H9 (cell line): Measurements from ENCODE around the gene PHEX. TPM values are rescaled to one million over a fixed set of nuclear protein-coding genes. Genes with fewer than 3 reads are reported as not detected.

Experiments used
- DNase-seq: peaks from one replicate; pipeline ENCODE4 v3.0.0-alpha.2; 2017
- H2AFZ ChIP-seq: one replicate; pipeline ENCODE4 v1.6.1; 2013; ENCODE audit warnings: mild to moderate bottlenecking, low read length, control low read depth, moderate library complexity
- H2AK5ac ChIP-seq: 2 replicates; pipeline ENCODE4 v1.6.1; 2013; ENCODE audit warnings: low read length, control low read depth, mixed read lengths; ENCODE audit not compliant: insufficient read length
- H2BK120ac ChIP-seq: one replicate; pipeline ENCODE4 v1.6.1; 2013; ENCODE audit warnings: low read depth, mild to moderate bottlenecking, low read length, control low read depth, inconsistent platforms; ENCODE audit not compliant: poor library complexity, severe bottlenecking
- H2BK12ac ChIP-seq: 2 replicates; pipeline ENCODE4 v1.6.1; 2013; ENCODE audit warnings: low read length, control low read depth, mixed read lengths, low read depth; ENCODE audit not compliant: insufficient read length
- H2BK15ac ChIP-seq: 2 replicates; pipeline ENCODE4 v1.6.1; 2013; ENCODE audit warnings: low read depth, low read length, control low read depth
- H2BK20ac ChIP-seq: one replicate; pipeline ENCODE4 v1.6.1; 2013; ENCODE audit warnings: low read depth, mild to moderate bottlenecking, low read length, control low read depth, inconsistent platforms; ENCODE audit not compliant: poor library complexity, severe bottlenecking
- H2BK5ac ChIP-seq: 2 replicates; pipeline ENCODE4 v1.6.1; 2013; ENCODE audit warnings: low read length, control low read depth, mixed read lengths; ENCODE audit not compliant: insufficient read length
- H3K14ac ChIP-seq: 2 replicates; pipeline ENCODE4 v1.6.1; 2013; ENCODE audit warnings: low read length, control low read depth; ENCODE audit not compliant: insufficient read depth
- H3K18ac ChIP-seq: 2 replicates; pipeline ENCODE4 v1.6.1; 2013; ENCODE audit warnings: low read depth, mild to moderate bottlenecking, mixed read lengths, low read length, control low read depth; ENCODE audit not compliant: insufficient read length
- H3K23ac ChIP-seq: 2 replicates; pipeline ENCODE4 v1.6.1; 2013; ENCODE audit warnings: low read length, control low read depth, mixed read lengths, low read depth; ENCODE audit not compliant: insufficient read length
- H3K23me2 ChIP-seq: 2 replicates; pipeline ENCODE4 v1.6.1; 2013; ENCODE audit warnings: low read depth, mild to moderate bottlenecking, mixed read lengths, low read length, control low read depth; ENCODE audit not compliant: insufficient read length, poor library complexity, severe bottlenecking
- H3K27ac ChIP-seq: 2 replicates; pipeline ENCODE4 v1.5.1; 2013; ENCODE audit warnings: low read length, control low read depth, mixed read lengths, low read depth; ENCODE audit not compliant: insufficient read length
- H3K27me3 ChIP-seq: 2 replicates; pipeline ENCODE4 v1.6.1; 2013; ENCODE audit warnings: low read length, control low read depth, inconsistent platforms; ENCODE audit not compliant: insufficient read depth
- H3K4ac ChIP-seq: 2 replicates; pipeline ENCODE4 v1.6.1; 2013; ENCODE audit warnings: low read depth, mild to moderate bottlenecking, control low read depth, inconsistent platforms, low read length, moderate library complexity
- H3K4me1 ChIP-seq: 2 replicates; pipeline ENCODE4 v1.6.1; 2013; ENCODE audit warnings: low read length, control low read depth, inconsistent platforms; ENCODE audit not compliant: insufficient read depth
- H3K4me2 ChIP-seq: 2 replicates; pipeline ENCODE4 v1.6.1; 2013; ENCODE audit warnings: low read length, control low read depth, mixed read lengths; ENCODE audit not compliant: insufficient read length, insufficient read depth
- H3K56ac ChIP-seq: 2 replicates; pipeline ENCODE4 v1.6.1; 2013; ENCODE audit warnings: low read depth, mild to moderate bottlenecking, mixed read lengths, low read length, control low read depth; ENCODE audit not compliant: insufficient read length
- H3K79me1 ChIP-seq: 2 replicates; pipeline ENCODE4 v1.6.1; 2013; ENCODE audit warnings: low read depth, mild to moderate bottlenecking, moderate library complexity, low read length, control low read depth, inconsistent platforms; ENCODE audit not compliant: insufficient read depth, poor library complexity, severe bottlenecking
- H3K79me2 ChIP-seq: 2 replicates; pipeline ENCODE4 v1.6.1; 2013; ENCODE audit warnings: low read length, control low read depth, inconsistent platforms; ENCODE audit not compliant: insufficient read depth
- H3K9ac ChIP-seq: 2 replicates; pipeline ENCODE4 v1.6.1; 2013; ENCODE audit warnings: low read length, control low read depth, mixed read lengths; ENCODE audit not compliant: insufficient read length; ENCODE audit errors: extremely low read depth
- H3K9me3 ChIP-seq: one replicate; pipeline ENCODE4 v1.6.1; 2013; ENCODE audit warnings: low read depth, low read length, inconsistent platforms; ENCODE audit not compliant: control insufficient read depth
- H3T11ph ChIP-seq: one replicate; pipeline ENCODE4 v1.6.1; 2013; ENCODE audit warnings: mild to moderate bottlenecking, low read length, control low read depth, inconsistent platforms
- H4K20me1 ChIP-seq: one replicate; pipeline ENCODE4 v1.6.1; 2013; ENCODE audit not compliant: control insufficient read depth, insufficient read length, insufficient read depth
- H4K5ac ChIP-seq: 2 replicates; pipeline ENCODE4 v1.6.1; 2013; ENCODE audit warnings: low read depth, mild to moderate bottlenecking, mixed read lengths, low read length, control low read depth; ENCODE audit not compliant: insufficient read length
- H4K8ac ChIP-seq: replicated peaks from 2 replicates; pipeline ENCODE4 v1.6.1; 2013; ENCODE audit warnings: low read length, control low read depth, mixed read lengths, low read depth; ENCODE audit not compliant: insufficient read length
- H4K91ac ChIP-seq: 2 replicates; pipeline ENCODE4 v1.6.1; 2013; ENCODE audit warnings: low read depth, mild to moderate bottlenecking, moderate library complexity, mixed read lengths, low read length, control low read depth; ENCODE audit not compliant: insufficient read length
- H3K27ac Mint-ChIP-seq, 3 experiments: 2 replicates in 2 of 3; 3 replicates in 1 of 3; pipeline ENCODE4 v1.8.0; 2020 to 2021; ENCODE audit warnings: mixed read lengths in 3 of 3, mild to moderate bottlenecking in 1 of 3, moderate library complexity in 1 of 3
- H3K27me3 Mint-ChIP-seq: 2 replicates; pipeline ENCODE4 v1.8.0; 2021; ENCODE audit warnings: low read depth, mild to moderate bottlenecking, moderate library complexity, mixed read lengths
- H3K36me3 Mint-ChIP-seq, 3 experiments: 2 replicates in 2 of 3; 3 replicates in 1 of 3; pipeline ENCODE4 v1.8.0; 2020 to 2021; ENCODE audit warnings: low read depth in 3 of 3, mixed read lengths in 3 of 3; ENCODE audit not compliant: insufficient read depth in 1 of 3
- H3K4me1 Mint-ChIP-seq, 2 experiments: 2 replicates each; pipeline ENCODE4 v1.8.0; 2020; ENCODE audit warnings: mixed read lengths in 2 of 2
- H3K4me3 Mint-ChIP-seq, 2 experiments: 2 replicates in 1 of 2; 3 replicates in 1 of 2; pipeline ENCODE4 v1.8.0; 2020 to 2021; ENCODE audit warnings: mild to moderate bottlenecking in 2 of 2, mixed read lengths in 2 of 2, moderate library complexity in 1 of 2
- H3K9me3 Mint-ChIP-seq, 2 experiments: 2 replicates in 1 of 2; 3 replicates in 1 of 2; pipeline ENCODE4 v1.8.0; 2020; ENCODE audit warnings: mild to moderate bottlenecking in 2 of 2, mixed read lengths in 2 of 2, moderate library complexity in 1 of 2
- WGBS: extraction: QIAGEN DNeasy Blood & Tissue Kit; methylation state at CpG from one replicate; pipeline ENCODE4 v1.1.7; 2013; ENCODE audit warnings: missing lambda C conversion rate, low lambda C conversion rate, mixed read lengths; ENCODE audit not compliant: insufficient read length; ENCODE audit errors: extremely low coverage; 5-methylcytosine and 5-hydroxymethylcytosine counted together
- total RNA-seq: library from RNA; stranded (reverse); gene quantifications from 2 replicates; pipeline ENCODE4 v1.2.1, GENCODE V29; 2021
- TF ChIP-seq, protein P1 (sequence below): fragments of 200-600 bp; sonication (generic); conservative IDR thresholded peaks from 3 replicates; pipeline ENCODE4 v1.8.0; 2021; ENCODE audit warnings: antibody characterized with exemption, mild to moderate bottlenecking

Gene PHEX
- total RNA-seq, 1 experiment from 2014 or later, result 0.11 TPM

DNA sequence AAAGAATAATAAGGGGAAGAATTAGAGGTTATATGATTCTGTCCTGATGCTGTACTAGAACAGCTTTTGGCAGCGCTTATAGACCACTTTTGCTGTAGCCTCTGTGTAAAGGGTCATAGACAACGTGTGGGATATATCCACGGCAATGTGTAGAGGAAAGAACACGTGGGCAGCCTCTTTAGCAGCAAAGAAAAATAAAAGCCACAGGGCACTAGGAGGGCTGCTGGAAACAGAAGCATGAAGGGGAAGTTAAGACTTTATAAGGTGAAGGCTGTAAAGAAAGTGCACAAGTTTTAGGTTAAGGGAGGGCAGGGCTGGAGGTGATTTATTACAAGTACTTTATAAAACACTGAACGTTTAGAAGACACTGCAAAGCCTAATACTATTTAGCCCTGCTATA lies 20.1 kb upstream of the PHEX start:
- no peak overlapping the region for H3K27ac Mint-ChIP-seq
- H3K9me3 ChIP-seq, result no peaks in the 10 kb centered on the region
- H3K4me1 ChIP-seq, result no peaks in the 10 kb centered on the region

More for the DNA sequence above, 20.1 kb upstream of the PHEX start:
- H3K23ac ChIP-seq, result no peak overlapping the region
- no peak overlapping the region for H3K18ac ChIP-seq
- H3K56ac ChIP-seq, result no peak overlapping the region
- no peaks in the 10 kb centered on the region for H3K79me1 ChIP-seq
- no peak overlapping the region for H3K14ac ChIP-seq
- H3K4me2 ChIP-seq, result no peak overlapping the region
- no peak overlapping the region for H3K9ac ChIP-seq
- no peak overlapping the region for H2BK5ac ChIP-seq
- Mint-ChIP-seq H3K36me3 (peaks cover 13% of the 10 kb centered on the region in 3 experiments), H3K4me3 (no peak overlapping the region), H3K4me1 (peaks cover 3 to 8% of the 10 kb centered on the region in 2 experiments), H3K9me3 (peaks cover 12 to 34% of the 10 kb centered on the region in 2 experiments; a peak in 4 of 5 replicates), H3K27me3 (peaks cover 3% of the 10 kb centered on the region; the same call in 1 of the 2 replicates)
- no peak overlapping the region for H3K27ac ChIP-seq
- no peaks in the 10 kb centered on the region for H3K79me2 ChIP-seq
- H3T11ph ChIP-seq, result no peak overlapping the region
- H4K20me1 ChIP-seq, result no peaks in the 10 kb centered on the region
- H2BK15ac ChIP-seq, result no peak overlapping the region
- no peak overlapping the region for H2BK20ac ChIP-seq
- TF ChIP-seq, protein P1, sequence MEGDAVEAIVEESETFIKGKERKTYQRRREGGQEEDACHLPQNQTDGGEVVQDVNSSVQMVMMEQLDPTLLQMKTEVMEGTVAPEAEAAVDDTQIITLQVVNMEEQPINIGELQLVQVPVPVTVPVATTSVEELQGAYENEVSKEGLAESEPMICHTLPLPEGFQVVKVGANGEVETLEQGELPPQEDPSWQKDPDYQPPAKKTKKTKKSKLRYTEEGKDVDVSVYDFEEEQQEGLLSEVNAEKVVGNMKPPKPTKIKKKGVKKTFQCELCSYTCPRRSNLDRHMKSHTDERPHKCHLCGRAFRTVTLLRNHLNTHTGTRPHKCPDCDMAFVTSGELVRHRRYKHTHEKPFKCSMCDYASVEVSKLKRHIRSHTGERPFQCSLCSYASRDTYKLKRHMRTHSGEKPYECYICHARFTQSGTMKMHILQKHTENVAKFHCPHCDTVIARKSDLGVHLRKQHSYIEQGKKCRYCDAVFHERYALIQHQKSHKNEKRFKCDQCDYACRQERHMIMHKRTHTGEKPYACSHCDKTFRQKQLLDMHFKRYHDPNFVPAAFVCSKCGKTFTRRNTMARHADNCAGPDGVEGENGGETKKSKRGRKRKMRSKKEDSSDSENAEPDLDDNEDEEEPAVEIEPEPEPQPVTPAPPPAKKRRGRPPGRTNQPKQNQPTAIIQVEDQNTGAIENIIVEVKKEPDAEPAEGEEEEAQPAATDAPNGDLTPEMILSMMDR, result no peak
- H2BK12ac ChIP-seq, result no peak overlapping the region
- WGBS, result no CpG with 5 or more reads among the region's 5 CpGs
- H2BK120ac ChIP-seq, result no peak overlapping the region
- no peak overlapping the region for H2AFZ ChIP-seq
- H3K23me2 ChIP-seq, result no peaks in the 10 kb centered on the region
- no peaks in the 10 kb centered on the region for H3K27me3 ChIP-seq
- no peak overlapping the region for H4K91ac ChIP-seq
- no peak overlapping the region for H2AK5ac ChIP-seq
- no peak overlapping the region for H4K8ac ChIP-seq
- no peak overlapping the region for H3K4ac ChIP-seq
- DNase-seq, result no peak
- no peak overlapping the region for H4K5ac ChIP-seq
